ENCODE results near the gene CYP1A2. TPM values are rescaled to one million over a fixed set of nuclear protein-coding genes. Genes with fewer than 3 reads are reported as not detected.

Gene CYP1A2
- total and polyA plus RNA-seq, 2 of the 13 experiments (the other 11 are each of a cell fraction or from before 2014, with no cell fraction given): 0.07 TPM; not detected in 1

- no peak for TF ChIP-seq ZNF33A (CRISPR knock-in tag; IDR thresholded peaks at IDR 0.05; ENCODE audit: borderline replicate concordance)
- TF ChIP-seq IRX3 (CRISPR knock-in tag; IDR thresholded peaks at IDR 0.05; ENCODE audit: borderline replicate concordance, low read depth): no peak
- TF ChIP-seq SP1 (IDR thresholded peaks at IDR 0.05): no peak
- TF ChIP-seq SP1 (CRISPR knock-in tag; IDR thresholded peaks at IDR 0.05): no peak
- TF ChIP-seq ZNF563 (CRISPR knock-in tag; IDR thresholded peaks at IDR 0.05): no peak; the same call in 1 of the 2 replicates
- peak; percentile 90 for TF ChIP-seq ZBTB7B (CRISPR knock-in tag; IDR thresholded peaks at IDR 0.05)
- TF ChIP-seq HCFC1 (IDR thresholded peaks at IDR 0.05; ENCODE audit: low read depth, low read length): no peak
- TF ChIP-seq GMEB2 (CRISPR knock-in tag; IDR thresholded peaks at IDR 0.05; ENCODE audit: low read depth): no peak
- no peak for TF ChIP-seq KLF12 (CRISPR knock-in tag; IDR thresholded peaks at IDR 0.05; ENCODE audit: borderline replicate concordance)
- peak; percentile 86 for TF ChIP-seq TARDBP (CRISPR knock-in tag; IDR thresholded peaks at IDR 0.05)
- TF ChIP-seq ATF5 (CRISPR knock-in tag; IDR thresholded peaks at IDR 0.05; ENCODE audit: low read depth): no peak
- peak; percentile 97 for TF ChIP-seq MTA1 (CRISPR knock-in tag; IDR thresholded peaks at IDR 0.05; ENCODE audit: borderline replicate concordance)
- TF ChIP-seq FOXK1 (CRISPR knock-in tag; IDR thresholded peaks at IDR 0.05; ENCODE audit: borderline replicate concordance, low read depth): peak; percentile 69; the same call in 1 of the 2 replicates
- TF ChIP-seq, protein P1, sequence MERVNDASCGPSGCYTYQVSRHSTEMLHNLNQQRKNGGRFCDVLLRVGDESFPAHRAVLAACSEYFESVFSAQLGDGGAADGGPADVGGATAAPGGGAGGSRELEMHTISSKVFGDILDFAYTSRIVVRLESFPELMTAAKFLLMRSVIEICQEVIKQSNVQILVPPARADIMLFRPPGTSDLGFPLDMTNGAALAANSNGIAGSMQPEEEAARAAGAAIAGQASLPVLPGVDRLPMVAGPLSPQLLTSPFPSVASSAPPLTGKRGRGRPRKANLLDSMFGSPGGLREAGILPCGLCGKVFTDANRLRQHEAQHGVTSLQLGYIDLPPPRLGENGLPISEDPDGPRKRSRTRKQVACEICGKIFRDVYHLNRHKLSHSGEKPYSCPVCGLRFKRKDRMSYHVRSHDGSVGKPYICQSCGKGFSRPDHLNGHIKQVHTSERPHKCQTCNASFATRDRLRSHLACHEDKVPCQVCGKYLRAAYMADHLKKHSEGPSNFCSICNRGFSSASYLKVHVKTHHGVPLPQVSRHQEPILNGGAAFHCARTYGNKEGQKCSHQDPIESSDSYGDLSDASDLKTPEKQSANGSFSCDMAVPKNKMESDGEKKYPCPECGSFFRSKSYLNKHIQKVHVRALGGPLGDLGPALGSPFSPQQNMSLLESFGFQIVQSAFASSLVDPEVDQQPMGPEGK (CRISPR knock-in tag; IDR thresholded peaks at IDR 0.05): peak; percentile 81
- TF ChIP-seq ZNF577 (CRISPR knock-in tag; IDR thresholded peaks at IDR 0.05; ENCODE audit: borderline replicate concordance, low read depth): no peak
- TF ChIP-seq CBX1 (IDR thresholded peaks at IDR 0.05; ENCODE audit: low read depth): no peak
- no peak for TF ChIP-seq FOXA1 (IDR thresholded peaks at IDR 0.05)
- no peak for TF ChIP-seq FOXA1 (CRISPR knock-in tag; IDR thresholded peaks at IDR 0.05)
- TF ChIP-seq ADNP (CRISPR knock-in tag; IDR thresholded peaks at IDR 0.05): no peak
- TF ChIP-seq ZXDC (CRISPR knock-in tag; IDR thresholded peaks at IDR 0.05): no peak
- TF ChIP-seq ZNF619 (CRISPR knock-in tag; IDR thresholded peaks at IDR 0.05): peak; percentile 23; the same call in 1 of the 2 replicates
- TF ChIP-seq ZNF709 (CRISPR knock-in tag; IDR thresholded peaks at IDR 0.05): no peak
Observed at GRCh38 chr15:74730619-74731316, 17.9 kb upstream of the CYP1A2 start (continued).
